HG03108 (cell line): Measurements from ENCODE around the gene HOMER2.
"Not testable (repeated sequence)": the region's sequence is repeated elsewhere in the genome, so short reads cannot be mapped to it uniquely, and the experiment has no call there.

Experiments
- ATAC-seq: cut with Tn5 transposase; IDR thresholded peaks from one replicate; pipeline ENCODE4 v1.9.1; 2021; ENCODE audit warnings: moderate library complexity; ENCODE audit not compliant: unreplicated experiment

Gene HOMER2

DNA sequence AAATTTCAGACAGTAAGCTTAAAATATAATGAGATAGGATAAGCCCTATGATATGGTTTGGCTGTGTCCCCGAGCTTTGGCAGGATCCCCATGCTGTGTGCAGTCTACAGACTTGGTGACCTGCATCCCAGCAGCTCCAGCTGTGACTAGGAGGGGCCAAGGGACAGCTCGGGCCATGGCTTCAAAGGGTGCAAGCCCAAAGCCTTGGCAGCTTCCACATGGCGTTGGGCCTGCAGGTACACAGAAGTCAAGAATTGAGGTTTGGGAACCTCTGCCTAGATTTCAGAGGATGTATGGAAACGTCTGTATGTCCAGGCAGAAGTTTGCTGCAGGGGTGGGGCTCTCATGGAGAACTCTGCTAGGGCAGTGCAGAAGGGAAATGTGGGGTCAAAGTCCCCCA, 86.9 kb downstream of the HOMER2 start:
- not testable (repeated sequence) for ATAC-seq

DNA sequence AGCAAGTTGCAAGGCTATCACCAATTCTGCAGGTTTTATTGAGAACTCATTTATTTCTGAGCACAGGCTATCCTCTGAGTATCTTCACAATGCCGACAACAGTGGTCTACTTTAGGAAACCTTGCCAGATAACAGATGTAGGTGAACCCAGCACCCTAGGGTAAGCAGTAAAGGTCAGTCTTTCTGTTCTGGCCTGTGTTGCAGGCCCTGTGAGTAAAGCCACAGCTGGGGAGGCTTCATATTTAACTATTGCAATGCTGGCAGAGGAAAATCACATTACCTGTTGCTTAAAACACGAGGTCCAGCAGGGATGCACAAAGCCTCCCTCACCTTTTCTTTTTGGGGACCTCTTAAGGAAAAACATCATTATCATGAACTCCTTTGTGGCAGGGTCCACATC, 87.6 kb downstream of the HOMER2 start:
- no peak for ATAC-seq

DNA sequence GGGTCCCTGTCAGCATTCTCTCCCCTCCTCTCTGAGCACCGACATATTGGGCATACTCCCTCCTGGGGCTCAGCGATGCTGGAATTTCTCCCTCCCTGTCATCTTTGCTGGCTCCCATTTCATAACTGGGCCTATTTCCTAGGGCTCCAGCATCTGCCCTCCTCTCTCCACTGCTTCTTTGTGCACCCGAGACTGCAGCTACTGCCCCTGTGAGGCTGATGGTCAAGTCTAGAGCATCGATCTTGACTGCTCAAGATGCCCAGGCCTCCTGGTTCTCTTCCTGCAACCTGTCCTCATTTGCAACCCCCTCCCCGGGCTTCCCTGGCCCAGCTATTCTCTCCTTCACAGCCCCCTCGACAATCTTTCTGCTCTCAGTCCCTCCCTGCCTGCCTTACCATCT, 89.6 kb downstream of the HOMER2 start:
- no peak for ATAC-seq

DNA sequence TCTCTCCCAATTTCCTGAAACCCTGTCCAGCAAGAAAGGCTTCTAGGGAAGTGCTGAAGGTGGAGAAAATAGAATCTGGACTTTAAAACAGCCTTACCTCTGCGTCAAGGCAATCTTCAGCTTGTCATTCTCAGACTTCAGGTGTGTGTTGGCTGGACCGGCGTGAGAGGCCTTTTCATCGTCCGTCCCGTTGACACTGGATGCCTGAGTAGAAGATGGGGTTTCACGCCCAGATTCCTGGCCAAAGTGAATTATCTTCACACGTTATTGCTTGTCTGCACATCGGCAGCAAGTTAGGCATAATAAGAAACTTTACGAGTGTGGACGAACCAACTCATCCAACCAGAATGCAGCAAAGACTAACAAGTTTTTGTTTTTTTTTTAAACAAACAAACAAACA, 93.6 kb downstream of the HOMER2 start:
- no peak for ATAC-seq

DNA sequence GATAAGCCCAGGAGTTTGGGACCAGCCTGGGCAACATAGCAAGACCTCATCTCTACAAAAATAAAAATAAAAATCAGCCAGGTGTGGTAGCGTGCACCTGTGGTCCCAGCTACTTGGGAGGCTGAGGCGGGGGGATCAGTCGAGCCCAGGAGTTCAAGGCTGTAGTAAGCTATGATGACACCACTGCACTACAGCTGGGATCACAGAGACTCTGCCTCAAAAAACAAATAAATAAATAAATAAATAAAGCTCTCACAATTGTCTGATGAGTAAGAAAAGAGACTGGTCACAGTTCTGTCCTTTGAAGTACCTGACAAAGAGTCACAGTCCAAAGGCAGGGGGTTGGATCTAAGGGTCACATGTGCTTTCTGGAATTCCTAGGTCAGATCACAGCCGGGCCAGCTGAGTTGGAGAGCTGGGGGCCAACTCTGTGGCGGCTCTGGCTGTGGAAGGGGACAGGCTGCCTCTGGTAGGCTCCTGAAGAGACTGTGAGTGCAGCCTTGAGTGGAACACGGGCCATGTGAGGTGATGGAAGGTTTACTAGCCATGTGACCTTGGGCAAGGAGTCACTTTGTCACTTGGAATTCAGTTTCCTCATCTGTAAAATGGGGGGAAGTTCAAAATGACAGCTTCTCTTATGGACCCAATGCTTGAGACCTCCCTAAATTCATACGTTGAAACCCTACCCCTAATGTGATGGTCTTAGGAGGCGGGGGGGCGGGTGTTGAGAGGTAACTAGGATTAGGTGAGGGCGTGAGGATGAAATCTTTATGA, 95.9 kb downstream of the HOMER2 start:
- ATAC-seq, result no peak

DNA sequence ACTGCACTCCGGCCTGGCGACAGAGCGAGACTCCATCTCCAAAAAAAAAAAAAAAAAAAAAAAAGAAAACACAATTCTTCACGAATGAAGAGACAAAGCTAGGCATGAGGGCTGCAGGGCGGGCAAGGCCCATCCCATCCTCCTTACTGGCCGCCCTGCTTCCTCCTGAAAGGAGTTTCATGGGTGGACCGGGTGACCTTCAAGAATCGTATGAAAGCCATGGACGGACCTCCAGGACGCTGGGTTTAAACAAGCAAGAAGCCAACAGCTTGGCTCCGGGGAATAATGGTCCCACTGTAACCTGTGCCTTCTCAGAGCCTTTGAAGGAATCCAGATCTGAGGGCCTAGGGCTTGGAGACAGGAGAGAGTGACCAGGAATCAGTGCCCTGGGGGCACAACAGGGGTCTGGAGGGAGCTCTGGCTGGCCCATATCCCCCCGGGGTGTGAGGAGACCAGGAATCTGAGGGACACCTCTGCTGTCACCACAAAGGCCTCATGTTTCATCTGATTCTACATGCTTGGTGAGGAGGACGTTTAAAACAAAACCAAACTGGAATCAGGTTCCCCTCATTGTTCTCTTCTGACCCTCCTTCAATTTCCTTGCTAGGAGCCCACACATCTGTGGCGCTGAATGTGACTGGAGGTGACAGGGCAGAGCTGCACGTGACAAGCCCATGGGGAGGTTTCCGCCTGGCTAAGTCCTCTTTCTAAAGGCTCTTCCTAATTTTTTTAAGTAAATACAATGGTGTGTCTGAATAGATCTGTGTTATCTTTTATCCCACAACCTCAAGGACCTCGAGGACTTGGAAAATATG, 97.0 kb downstream of the HOMER2 start:
- ATAC-seq, result no peak

DNA sequence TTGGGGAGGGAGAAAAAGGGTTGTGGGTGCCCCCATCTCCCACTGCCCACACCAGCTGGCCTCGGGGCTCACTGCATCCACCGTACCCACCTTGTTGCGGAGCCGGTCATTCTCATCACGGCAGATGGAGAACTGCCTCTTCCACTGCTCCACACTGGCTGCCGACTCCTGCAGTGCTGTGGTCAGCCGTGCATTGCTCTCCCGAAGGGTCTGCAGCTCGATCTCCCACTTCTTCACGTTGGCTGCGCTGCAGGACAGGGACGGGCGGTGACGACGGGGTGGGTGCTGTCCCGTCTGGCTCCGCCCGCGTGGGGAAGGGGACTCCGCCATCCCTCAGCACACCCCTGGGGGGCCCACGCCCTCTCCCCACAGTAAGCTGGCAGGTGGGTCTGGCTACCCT, 98.0 kb downstream of the HOMER2 start:
- no peak for ATAC-seq

DNA sequence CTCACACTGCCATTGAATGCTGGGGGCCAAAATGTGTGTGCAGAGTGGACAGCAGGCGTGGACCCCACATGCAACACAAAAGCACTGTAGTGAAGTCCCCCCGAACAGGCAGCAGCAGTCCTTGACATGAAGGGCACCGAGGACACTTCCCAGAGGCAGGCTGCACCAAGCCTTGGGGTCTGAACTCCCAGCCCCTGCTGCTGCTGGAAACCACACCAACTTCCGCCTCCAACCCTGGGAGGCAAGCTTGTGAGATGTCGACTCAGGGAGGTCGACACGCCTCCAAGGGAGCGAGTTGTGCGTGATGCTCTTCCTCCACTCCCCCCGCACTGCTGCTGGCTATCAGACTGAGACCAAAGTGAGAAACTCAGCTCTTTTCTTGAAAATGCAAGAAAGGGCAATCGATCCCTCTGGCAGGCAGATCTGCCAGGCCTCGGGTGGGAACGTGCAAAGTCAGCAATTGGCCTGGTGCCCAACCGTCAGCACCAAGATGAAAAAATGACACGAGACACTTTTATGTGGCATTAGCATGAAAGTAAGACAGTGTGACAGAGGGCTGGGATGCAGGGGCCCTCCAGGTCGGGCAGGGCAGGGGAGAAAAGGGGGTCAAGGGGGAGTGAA, 99.5 kb downstream of the HOMER2 start:
- no peak for ATAC-seq

DNA sequence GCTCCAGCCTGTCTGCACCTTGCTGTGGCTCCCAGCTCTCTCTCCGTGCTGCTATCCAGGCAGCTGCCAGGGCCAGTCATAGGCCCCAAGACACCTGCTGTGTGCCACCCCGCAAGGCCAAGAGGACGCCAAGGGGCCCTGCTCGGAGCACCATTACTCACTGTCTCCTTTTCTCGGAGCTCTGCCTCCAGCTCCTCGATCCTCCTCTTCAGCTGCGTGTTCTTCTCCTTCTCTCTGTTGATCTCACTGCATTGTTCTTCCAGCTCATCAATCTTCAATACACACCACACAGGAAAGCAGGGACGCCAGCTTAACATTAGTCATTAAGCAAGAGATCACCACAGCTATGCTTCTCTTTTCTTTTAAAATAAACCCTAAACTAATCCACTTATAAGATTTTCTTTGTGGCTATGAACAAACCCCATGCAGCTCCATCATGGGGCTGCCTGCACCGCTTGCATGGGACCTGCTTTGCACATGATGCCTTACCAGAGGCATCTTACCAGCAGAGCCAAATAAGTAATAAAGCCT, 100.5 kb downstream of the HOMER2 start:
- no peak for ATAC-seq

DNA sequence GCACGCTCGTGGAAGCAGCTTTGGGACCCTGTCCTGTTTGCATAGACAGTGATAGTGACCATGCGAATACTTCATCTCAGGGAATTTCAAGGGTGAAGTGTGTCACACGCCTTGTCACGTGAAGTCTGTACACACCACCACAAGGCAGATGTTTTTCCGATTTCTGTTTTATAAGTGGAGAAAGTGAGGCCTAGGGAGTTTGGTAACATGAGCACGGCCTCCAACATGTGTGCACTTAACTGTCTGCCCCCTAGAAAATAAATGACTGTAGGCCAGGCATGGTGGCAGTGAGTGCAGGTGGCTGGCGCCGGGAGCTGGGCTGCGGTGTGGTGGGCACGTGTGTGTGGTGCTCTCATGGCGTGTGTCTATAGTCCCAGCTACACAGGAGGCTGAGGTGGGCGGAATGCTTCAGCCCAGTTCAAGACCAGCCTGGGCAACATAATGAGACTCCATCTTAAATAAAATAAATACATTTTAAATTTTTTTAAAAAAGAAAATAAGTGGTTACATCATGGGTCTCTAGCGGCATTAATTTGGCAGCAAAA, 101.1 kb downstream of the HOMER2 start:
- ATAC-seq, result no peak

DNA sequence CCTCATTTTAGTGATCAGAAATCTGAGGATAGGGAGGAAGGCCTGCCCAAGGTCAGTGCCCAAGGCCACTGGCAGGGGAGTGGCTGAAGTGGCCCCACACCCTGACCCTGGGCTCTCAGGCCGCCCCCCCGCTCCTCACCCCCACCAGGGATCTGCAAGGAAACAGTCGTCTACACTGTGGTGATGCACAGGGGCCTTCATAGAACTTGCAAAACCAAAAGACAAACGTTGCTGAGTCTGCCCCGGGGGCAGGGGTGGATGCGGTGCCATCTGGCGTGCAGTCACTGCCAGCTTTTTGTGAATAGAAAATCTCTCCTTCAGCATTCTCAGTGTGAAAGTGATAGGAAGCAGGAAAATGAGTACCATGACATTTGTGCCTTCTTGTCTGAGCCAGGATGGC, 101.8 kb downstream of the HOMER2 start:
- no peak for ATAC-seq

DNA sequence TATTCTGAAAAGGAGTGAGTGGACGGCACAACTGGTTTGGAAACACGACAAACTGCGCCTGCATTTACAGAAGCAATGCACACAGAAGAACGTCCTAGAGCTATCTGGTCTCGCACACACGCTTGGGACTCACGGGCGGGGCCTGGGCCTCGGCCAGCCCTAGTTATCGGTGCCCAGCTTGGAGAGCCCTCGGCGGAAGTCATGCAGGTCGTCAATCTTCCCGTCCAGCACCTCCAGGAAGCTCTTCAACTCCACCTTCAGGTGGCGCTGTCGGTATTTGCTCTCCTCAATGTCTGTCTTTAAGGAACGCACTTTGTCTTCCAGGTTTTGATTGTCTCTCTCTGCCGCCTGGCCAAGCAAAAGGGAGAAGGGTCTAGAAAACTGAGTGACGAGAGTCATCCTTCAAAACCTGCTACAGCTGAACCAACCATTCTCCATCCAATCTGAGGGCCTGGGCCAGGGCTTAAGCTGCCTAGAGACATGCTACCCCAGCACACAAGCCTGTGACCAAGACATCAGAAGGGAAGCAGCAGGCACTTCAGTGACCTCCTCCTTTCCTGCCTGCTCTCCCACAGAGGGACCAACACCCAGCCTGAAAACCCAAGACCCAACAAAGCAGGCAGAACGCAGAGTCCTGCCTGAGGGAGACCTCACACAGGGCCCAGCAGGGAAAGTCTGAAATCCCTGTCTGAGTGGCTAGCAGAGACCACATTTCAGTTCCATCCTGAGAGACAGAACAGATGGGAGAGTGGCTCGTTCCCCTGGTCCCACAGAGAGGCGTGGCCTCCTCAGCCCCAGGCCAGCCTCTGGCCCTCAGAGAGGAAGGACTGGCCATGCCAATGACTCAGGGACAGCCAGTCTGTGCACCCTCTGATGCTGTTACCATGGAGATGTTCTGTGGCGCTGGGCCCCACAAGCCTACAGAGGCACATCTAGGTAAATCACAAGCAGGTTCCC, 102.7 kb downstream of the HOMER2 start:
- ATAC-seq, result peak; percentile 66

DNA sequence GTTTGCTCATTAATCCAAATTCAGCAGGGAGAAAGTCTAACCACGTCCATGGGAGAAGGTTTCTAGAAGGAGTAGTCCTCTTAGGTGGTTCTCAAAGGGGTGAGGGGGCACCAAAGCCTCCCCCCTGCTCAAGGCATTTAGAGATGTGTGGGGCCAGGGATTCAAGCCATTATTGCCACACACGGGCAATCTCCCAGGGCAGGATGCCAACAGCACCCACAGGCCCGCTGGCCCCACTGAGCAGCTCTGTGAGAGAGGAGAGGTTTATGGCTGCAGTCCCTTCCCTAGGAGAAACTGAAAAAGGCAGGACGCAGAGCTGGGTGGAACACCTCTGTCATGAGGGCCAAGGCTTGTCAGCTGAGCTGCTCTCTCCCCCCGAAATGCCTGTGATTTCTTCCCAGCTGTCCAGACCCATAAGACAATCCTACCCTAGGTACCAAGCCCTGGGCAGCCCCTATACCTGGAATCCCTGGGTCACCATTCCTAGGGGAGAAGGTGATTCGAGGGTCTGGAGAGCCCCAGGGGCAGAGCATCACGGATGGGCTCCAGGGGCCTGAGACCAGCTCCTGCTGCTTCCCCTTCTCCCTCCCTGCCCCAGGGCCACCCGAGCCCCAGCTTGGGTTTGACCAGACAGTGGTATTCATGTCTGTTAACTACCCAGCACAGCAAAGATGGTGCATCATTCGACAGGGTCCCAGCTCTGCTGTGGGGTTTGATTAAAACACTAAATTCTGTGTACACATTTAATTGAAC, 104.1 kb downstream of the HOMER2 start:
- no peak for ATAC-seq

DNA sequence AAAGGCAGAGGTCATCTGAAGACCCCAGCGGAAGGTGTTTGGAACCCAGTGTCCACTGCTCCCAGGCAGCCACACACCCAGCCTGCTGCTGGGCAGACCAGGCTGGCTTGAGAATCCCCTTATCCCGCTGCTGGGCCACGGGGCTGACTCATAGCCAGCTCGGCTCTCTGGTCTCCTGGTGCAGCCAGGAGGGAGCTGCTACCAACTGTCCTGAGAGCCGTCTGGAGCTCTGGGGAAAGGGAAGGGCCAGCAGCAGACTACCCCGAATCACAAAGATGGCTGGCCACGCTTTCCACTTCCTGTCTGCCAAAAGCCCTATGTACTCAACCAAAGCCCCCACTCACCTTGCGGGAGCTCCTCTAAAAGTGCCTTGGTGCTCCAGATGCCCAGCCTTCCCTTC, 104.8 kb downstream of the HOMER2 start:
- no peak for ATAC-seq

DNA sequence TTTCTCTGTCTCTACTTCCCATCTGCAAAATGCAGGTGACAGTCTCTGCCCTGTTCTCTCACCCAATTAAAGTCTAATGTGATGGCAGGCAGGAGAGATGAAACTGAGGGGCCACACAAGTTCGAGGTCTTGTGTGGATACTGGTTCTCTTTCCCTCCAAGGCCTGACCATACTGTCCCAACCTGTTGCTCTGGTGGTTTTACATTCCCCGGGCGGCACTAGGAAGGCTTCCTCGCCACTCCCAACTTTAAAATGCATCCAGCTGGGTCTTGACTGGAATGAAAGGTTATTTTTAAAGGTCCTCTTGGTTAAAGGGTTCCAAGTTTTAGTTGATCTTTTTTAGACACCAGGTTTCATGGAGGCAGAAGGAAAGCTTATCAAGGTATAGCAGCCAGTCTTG, 105.9 kb downstream of the HOMER2 start:
- no peak for ATAC-seq

DNA sequence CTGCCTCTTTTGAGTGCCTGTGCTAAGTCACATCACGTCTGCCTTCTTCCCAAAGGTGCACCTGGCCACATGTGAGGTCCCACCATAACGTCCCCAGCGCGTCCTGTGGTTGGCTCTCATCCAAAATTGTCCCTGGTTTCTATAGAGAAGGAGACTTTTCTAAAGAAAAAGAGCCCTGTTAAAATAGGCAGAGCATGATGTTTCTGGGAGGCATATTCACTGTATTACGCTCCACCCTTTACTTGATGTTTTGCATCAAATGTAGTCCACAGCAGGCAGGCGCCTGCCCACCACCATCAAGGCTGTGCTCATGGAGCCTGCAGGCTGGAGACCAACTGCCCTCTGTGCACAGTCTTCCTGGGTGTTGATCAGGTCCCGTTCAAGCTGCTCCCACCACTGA, 106.8 kb downstream of the HOMER2 start:
- no peak for ATAC-seq

DNA sequence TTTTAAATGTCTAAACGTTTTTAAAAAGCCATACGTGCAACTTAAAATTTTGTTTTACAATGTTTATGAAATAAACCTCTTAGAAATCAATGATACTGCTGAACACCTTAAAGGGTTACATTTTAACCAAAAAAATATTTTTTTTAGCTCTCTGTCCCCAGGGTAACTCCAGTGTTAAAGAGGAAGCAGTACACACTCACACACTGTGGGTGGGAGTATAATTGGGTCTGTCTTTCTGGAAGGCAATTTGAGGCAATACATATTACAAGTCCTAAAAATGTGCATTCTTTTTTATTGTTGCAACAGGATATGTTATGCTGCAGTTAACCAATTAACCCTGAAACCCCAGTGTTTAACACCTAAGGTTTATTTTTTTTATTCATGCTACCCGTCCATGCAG, 109.0 kb downstream of the HOMER2 start:
- no peak for ATAC-seq

DNA sequence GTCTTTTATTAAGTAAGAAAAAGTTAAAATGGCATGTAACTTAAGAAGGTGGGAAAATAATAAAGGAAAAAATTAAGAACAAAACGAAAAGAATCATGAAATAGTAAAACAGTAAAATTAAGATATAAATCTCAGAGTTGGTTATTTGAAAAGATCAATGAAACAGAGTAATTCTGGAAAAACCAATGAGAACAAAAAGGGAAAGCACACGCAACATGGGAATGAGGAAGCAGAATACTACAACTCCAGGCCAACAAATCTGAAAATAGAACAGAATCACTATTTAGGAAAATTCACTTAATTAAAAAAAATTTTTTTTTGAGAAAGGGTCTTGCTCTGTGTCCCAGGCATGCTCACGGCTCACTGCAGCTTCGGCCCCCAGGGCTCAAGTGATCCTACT, 112.4 kb downstream of the HOMER2 start:
- no peak for ATAC-seq

DNA sequence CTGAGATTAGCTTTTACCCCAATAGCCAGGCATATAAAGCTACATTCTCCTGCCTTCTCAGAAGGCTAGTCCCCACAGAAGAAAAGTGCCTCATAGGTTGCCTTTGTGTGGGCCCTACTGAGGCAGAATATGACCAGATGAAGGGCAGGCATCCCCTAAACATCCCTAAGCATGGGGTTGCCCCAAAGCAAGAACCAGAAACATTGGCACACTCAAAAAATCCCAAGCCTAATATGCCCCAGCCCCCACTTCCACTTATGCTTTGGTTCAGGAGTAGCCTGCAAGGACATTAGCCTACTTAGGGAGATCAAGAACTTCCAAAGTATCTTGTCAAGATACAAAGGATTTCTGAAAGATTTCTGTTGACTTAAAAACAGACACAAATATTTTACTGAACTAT, 113.4 kb downstream of the HOMER2 start:
- ATAC-seq, result no peak
